HG02588 (cell line): Measurements from ENCODE around the gene TRNAU1AP.
"Not testable (repeated sequence)": the region's sequence is repeated elsewhere in the genome, so short reads cannot be mapped to it uniquely, and the experiment has no call there.

ENCODE experiments used
- ATAC-seq: cut with Tn5 transposase; IDR thresholded peaks from one replicate; pipeline ENCODE4 v1.9.1; 2021; ENCODE audit warnings: mild to moderate bottlenecking, moderate library complexity; ENCODE audit not compliant: unreplicated experiment

TRNAU1AP gene

GRCh38 chr1:28577052-28577678 lies 24.3 kb downstream of the TRNAU1AP start:
- ATAC-seq = no peak

GRCh38 chr1:28577738-28578536 lies 25.1 kb downstream of the TRNAU1AP start:
- no peak for ATAC-seq

GRCh38 chr1:28578696-28579218 lies 25.9 kb downstream of the TRNAU1AP start:
- ATAC-seq = no peak

DNA sequence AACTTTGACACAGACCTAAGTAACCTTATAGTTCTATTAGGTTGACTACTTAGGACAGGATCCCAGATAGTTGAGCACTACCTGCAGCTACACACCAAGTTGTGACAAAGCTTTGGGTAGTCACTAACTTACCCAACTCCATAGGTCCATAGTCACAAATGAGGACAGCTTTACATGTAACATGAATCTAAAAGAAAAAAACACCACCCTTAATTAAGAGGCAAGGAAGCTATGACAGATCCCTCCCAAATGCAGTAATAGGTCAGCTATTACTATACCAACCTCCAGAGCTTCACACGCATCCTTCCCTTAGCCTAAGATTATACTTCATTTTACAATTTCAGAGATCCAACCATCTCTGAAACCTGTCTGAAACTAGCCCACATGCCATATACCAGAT lies 26.5 kb downstream of the TRNAU1AP start:
- no peak for ATAC-seq

DNA sequence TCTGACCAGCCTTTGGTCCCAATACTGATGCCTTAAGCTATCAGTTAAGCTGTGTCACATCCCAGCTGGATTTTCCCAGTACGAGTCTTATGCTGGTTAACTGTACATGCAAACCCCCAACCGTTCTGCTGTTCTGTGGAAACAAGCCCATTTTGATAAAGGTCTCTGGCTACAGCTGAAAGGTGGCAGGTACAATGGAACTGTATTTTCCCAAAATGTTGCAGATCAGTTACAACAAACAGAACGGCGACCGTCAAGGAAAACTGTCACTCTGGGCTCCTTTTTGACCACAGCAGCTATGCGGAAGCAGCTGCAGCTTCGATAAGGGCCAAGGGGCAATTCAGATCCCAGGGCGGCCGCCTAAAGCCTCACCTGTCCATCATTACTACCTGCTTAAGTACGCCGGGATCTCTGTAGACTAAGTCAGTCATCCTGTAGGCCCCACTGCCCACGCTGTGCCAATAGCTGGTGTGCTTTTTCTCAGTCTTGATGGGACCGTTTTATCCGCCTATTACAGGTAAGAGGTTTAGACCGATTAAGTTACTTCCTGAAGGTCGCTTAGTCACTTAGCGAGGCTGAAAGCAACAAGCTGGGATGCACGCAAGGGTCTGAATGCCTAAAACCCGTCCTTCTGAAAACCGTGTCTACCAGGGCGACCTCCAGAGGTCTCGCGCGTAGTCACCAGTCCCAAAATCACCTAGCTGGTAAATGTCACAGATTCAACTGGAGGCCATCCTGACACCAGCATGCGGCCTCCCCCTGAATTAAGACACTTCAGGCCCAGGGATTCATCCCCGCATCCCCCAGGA lies 28.0 kb downstream of the TRNAU1AP start:
- no peak for ATAC-seq

- peak; percentile 76 for ATAC-seq
Measured at GRCh38 chr1:28581531-28582247, 28.8 kb downstream of the TRNAU1AP start.

DNA sequence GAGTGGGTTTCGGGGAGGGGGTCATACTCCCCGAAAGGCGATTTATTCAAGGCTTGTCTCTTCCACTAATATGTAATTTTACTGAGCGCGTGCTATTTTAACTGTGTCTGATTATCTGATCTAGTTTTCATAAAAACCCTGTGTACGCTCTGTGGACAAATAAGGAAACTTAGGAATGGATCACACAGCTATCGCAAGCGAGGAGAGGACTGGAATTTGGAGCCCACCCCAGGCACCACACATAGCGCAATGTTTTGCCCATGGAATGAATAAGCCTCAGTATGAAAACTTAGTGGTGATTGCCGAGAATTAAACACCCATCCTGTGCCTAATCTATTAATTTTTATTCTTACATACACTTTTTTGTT lies 29.3 kb downstream of the TRNAU1AP start:
- no peak for ATAC-seq

DNA sequence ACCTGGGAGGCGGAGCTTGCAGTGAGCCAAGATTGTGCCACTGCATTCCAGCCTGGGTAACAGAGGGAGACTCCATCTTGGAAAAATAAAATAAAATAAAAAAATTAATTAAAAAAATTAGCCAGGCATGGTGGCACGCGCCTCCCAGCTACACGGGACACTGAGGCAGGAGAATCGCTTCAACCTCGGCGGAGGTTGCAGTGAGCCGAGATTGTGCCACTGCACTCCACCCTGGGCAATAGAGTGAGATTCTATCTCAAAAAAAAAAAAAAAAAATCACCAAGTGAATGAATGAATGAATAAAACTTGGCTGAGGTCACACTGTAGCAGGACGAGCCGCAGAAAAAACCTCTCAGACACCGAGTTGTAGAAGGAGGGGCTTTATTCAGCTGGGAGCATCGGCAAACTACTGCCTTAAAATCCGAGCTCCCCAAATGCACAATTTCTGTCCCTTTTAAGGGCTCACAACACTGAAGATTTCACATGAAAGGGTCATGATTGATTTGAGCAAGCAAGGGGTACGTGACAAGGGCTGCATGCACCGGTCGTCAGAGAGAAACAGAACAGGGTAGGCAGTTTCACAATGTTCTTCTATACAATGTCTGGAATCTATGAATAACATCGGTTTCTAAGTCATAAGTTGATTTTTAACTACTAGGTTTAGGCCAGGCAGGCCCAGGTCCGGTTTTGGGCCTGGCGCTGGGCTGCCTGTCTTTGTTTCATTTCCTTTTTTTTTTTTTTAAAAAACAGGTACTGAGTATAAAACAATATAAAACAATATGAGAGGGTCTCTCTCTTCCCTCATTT lies 33.9 kb downstream of the TRNAU1AP start:
- ATAC-seq = not testable (repeated sequence)

DNA sequence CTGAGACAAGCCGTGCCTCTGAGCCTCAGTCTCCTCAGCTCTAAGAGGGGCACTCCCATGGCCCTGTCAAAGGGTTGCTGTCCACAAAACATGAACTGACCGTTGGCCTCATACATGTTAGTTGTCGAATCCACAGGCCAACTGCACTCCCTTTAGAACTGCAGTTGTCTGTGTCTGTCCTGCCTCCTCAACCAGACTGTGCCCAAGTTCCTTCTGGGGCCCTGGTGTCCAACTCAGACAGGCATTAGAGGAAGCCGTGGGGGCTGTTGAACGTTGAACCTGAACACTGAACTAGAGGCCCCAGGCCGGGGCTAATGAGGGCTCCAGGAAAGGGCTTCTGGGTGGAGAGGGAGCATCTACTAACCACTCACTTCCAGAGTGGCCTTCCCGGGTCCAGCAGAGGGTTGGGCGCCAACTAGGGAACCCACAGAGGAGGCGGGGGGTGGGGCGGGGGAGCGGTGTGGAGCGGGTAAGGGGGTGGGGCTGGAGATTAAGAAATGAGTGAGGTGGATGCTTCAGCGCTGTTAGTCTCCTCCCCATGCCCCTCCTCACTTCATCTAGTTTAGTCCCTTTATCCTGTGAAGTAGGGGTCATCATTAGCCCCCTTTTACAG lies 38.9 kb downstream of the TRNAU1AP start, which contains the start of gene RAB42:
RAB42 (plus strand) TSS at position 558 of the 613 bp plus-strand sequence. CDS start 247 bp downstream, outside the sequence.
- ATAC-seq = no peak

DNA sequence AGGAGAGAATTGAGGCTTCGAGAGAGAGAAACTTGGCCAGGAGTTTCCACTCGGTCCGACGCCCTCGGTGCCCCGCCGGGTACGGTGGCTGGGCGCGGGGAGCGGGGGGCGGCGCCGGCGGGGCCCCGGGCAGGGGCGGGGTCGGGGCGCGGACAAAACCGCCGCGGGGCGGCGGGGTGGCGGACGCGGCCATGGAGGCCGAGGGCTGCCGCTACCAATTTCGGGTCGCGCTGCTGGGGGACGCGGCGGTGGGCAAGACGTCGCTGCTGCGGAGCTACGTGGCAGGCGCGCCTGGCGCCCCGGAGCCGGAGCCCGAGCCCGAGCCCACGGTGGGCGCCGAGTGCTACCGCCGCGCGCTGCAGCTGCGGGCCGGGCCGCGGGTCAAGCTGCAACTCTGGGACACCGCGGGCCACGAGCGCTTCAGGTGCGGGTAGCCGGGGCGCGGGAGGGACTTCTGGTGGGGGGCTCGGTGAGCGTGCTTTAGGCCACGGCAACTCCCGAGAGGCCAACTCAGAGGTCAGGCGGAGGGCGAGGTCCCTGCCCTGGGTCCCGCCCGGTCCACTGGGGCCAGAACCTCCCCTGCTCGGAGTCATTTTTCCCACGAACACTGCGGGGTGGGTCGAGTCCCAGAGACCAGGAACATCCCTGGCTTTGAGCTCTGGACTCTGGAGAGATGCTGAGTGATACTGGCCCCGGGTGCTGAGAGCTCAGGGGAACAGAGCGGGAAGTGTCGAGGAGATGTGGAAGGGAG lies 39.6 kb downstream of the TRNAU1AP start:
- ATAC-seq = no peak

- not testable (repeated sequence) for ATAC-seq
Measured at GRCh38 chr1:28593988-28594356, 41.1 kb downstream of the TRNAU1AP start.

- not testable (repeated sequence) for ATAC-seq
Measured at GRCh38 chr1:28594686-28595411, 42.0 kb downstream of the TRNAU1AP start.

- no peak for ATAC-seq
Measured at GRCh38 chr1:28595412-28596191, 42.7 kb downstream of the TRNAU1AP start.

GRCh38 chr1:28596276-28596675 lies 43.4 kb downstream of the TRNAU1AP start:
- not testable (repeated sequence) for ATAC-seq

DNA sequence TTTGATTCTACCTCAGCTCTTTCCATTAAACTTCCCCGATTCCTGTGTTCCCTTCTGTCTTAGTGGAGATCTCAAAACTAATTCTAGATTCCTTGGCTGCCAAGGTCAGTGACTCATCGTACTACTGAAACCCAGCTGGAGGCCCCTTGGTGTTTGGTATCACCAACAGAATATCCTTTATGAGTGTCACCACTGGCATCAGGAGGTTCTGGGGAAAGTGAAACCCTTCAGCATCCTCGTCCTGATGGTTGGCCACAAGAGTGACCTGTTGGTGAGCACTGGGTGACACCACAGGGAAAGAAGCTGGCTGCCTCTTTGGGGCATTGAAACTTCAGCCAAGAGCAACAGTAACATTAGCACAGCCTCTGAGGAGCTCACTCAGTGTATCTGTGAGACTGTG lies 48.8 kb downstream of the TRNAU1AP start:
- ATAC-seq = no peak

- no peak for ATAC-seq
Measured at GRCh38 chr1:28602536-28603439, 49.9 kb downstream of the TRNAU1AP start.
